NB4 (cell line): Measurements from ENCODE around the gene PLCH1.

Experiments used
- POLR2A ChIP-seq: IDR thresholded peaks from 2 replicates; pipeline ENCODE4 v1.6.1; 2011; ENCODE audit warnings: mild to moderate bottlenecking; ENCODE audit not compliant: insufficient read length; ENCODE audit errors: extremely low read depth
- TF ChIP-seq, protein P1 (sequence below): IDR thresholded peaks from one replicate; pipeline ENCODE4 v1.5.1; 2012; ENCODE audit warnings: low read depth, low read length

DNA sequence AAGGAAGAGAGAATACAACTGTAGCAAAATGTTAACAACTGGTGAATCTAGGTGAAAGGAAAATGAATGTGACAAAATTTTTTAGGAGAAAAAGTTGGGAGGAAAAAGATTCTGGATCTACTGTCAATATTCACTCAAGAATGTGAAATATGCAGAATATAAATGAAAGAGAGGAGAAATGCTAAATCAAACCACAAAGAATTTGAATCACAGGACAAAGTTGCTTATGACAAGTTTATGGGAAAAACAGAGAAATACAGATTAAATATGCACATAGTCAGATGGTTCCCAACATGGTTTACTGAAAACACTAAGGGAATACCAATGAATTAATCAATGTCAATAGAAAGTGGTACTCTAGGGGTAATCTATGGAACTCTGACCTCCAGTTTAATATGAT is 33.6 kb upstream of the PLCH1 start:
- TF ChIP-seq, protein P1, sequence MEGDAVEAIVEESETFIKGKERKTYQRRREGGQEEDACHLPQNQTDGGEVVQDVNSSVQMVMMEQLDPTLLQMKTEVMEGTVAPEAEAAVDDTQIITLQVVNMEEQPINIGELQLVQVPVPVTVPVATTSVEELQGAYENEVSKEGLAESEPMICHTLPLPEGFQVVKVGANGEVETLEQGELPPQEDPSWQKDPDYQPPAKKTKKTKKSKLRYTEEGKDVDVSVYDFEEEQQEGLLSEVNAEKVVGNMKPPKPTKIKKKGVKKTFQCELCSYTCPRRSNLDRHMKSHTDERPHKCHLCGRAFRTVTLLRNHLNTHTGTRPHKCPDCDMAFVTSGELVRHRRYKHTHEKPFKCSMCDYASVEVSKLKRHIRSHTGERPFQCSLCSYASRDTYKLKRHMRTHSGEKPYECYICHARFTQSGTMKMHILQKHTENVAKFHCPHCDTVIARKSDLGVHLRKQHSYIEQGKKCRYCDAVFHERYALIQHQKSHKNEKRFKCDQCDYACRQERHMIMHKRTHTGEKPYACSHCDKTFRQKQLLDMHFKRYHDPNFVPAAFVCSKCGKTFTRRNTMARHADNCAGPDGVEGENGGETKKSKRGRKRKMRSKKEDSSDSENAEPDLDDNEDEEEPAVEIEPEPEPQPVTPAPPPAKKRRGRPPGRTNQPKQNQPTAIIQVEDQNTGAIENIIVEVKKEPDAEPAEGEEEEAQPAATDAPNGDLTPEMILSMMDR = no peak
- TF ChIP-seq POLR2A = no peak
